ENCODE measurements around the gene TCF4.

Gene TCF4

GRCh38 chr18:55323051-55323994 is 264.7 kb downstream of the TCF4 start:
- TF ChIP-seq CTCF (IDR thresholded peaks at IDR 0.05), result no peak

DNA sequence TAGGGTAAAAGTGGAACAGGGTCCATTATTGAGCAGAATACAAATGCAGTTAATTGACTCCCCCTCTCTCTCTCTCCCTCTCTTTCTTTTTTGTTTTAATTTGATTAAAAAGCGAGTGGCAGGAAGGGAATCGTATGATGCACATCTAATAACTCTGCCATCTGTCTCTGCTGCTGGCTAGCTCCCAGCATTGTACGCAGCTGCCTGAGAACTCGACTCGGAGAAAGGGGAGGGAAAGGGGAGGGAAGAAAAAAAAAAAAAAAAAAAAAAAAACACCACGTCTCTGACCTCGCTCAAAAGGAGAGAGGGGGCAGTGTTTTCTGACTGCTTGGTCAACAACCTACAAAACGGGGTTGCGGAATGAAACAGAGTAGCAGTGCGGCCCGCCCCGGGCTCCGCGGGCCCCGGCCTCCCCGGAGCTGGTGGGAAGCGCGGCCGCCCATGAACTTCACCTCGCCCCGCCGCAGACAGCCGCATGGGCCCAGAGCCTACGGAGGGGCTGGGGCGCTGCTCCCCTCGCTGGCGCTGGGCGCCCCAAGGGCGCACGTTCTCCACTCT is 265.7 kb downstream of the TCF4 start:
- no peak for TF ChIP-seq CTCF (IDR thresholded peaks at IDR 0.05)

GRCh38 chr18:55321265-55322177 is 266.5 kb downstream of the TCF4 start:
- no peak for TF ChIP-seq CTCF (IDR thresholded peaks at IDR 0.05)

- no peak for TF ChIP-seq CTCF (IDR thresholded peaks at IDR 0.05)
These were observed 267.3 kb downstream of the TCF4 start for GRCh38 chr18:55320424-55321264.

DNA sequence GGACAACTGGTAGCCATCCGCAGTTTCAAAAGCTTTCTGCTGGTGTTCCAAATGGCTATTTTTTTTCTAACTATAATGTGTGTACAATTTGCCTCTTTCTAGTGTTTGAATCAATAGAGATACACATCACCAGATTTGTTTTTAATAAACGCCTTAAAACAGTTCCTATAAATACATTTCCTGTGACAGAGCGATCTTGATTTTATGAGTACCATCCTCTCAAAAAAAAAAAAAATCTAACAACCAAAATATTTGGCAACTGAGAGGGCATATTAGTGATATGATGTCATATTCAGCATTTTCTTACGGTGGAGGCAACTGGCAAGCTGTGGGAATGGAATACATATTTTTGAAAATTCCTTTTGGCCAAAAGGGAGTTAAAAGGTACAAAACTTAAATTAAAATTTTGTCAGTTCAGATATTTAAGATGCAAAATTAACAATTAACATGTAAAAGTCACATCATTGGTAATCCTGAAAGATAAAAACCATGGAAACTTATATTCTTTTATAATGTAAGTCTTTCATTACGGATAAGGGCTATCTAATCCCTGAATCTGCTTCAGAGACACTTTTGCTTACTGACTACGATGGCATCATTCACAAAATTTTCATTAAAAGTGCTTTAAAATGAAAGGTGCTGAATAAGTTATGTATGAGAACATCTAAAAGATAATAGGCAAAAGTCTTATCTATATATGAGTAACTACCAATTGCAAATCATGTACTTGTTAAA is 268.4 kb downstream of the TCF4 start:
- no peak for TF ChIP-seq CTCF (IDR thresholded peaks at IDR 0.05)

DNA sequence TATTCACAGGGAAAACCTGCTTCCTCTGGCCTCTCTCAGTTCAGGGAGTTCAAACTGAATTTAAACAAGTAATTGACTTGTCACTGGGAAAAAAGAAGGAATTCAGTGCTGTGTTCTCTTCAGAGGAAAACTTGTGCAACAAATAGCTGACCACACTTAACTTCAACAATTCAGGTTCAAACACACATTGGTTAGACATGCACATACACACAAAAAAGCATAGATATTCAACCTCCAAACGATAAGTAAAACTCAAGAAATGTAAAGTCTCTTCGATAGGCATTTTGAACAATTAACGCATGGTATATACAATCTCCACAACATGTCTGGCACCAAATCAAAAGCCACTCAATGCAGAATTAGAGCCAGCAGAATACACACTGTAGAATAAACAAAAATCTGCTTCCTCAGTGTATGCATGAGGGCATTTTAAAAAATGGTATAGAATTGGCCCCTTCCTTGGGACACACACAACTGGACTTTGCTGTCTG is 269.0 kb downstream of the TCF4 start:
- TF ChIP-seq CTCF (IDR thresholded peaks at IDR 0.05), result no peak

Measured in LNCAP (cell line).